ENCODE data around the gene DSTN.

DSTN gene

GRCh38 chr20:17536944-17537444 is 32.9 kb upstream of the DSTN start:
- H3K4me2 ChIP-seq (ENCODE audit: low read depth, low read length, poor library complexity, severe bottlenecking): no peak overlapping the region
- no peaks in the 10 kb centered on the region for H3F3A ChIP-seq (ENCODE audit: low read depth)
- H3K36me3 ChIP-seq (ENCODE audit: insufficient read depth, low read length): no peaks in the 10 kb centered on the region

GRCh38 chr20:17537959-17538358 is 31.9 kb upstream of the DSTN start:
- Histone ChIP-seq H3K9ac (ENCODE audit: low read depth, low read length, poor library complexity, severe bottlenecking) (no peak overlapping the region), H3K4me1 (ENCODE audit: insufficient read depth, low read length, poor library complexity, severe bottlenecking) (peaks cover 11% of the 10 kb centered on the region), H2AFZ (ENCODE audit: low read length) (no peak overlapping the region), H3K27me3 (ENCODE audit: insufficient read depth, low read length, poor library complexity, severe bottlenecking) (no peaks in the 10 kb centered on the region), H3K36me3 (ENCODE audit: insufficient read depth, low read length) (no peaks in the 10 kb centered on the region), H3K4me2 (ENCODE audit: low read depth, low read length, poor library complexity, severe bottlenecking) (no peak overlapping the region), H3K79me2 (ENCODE audit: insufficient read depth, low read length) (no peaks in the 10 kb centered on the region), H3K4me3 (ENCODE audit: low read length, poor library complexity, severe bottlenecking) (no peak overlapping the region), H4K20me1 (ENCODE audit: insufficient read depth, low read length, poor library complexity, severe bottlenecking) (no peaks in the 10 kb centered on the region), H3K9me3 (ENCODE audit: insufficient read depth, low read depth, low read length) (no peaks in the 10 kb centered on the region), H3K9me2 (replicated peaks; ENCODE audit: low read depth, low read length) (no peaks in the 10 kb centered on the region), H3F3A (ENCODE audit: low read depth) (no peaks in the 10 kb centered on the region)
- TF ChIP-seq EZH2phosphoT487 (IDR thresholded peaks at IDR 0.05; ENCODE audit: borderline replicate concordance) (no peak), CTCF (conservative IDR thresholded peaks at IDR 0.05; ENCODE audit: low read length) (no peak)

More at GRCh38 chr20:17536944-17537444, 32.9 kb upstream of the DSTN start:
- Histone ChIP-seq H3K4me1 (ENCODE audit: insufficient read depth, low read length, poor library complexity, severe bottlenecking) (peaks cover 11% of the 10 kb centered on the region), H3K27me3 (ENCODE audit: insufficient read depth, low read length, poor library complexity, severe bottlenecking) (no peaks in the 10 kb centered on the region), H4K20me1 (ENCODE audit: insufficient read depth, low read length, poor library complexity, severe bottlenecking) (no peaks in the 10 kb centered on the region), H3K9me3 (ENCODE audit: insufficient read depth, low read depth, low read length) (no peaks in the 10 kb centered on the region), H3K4me3 (ENCODE audit: low read length, poor library complexity, severe bottlenecking) (no peak overlapping the region), H3K79me2 (ENCODE audit: insufficient read depth, low read length) (no peaks in the 10 kb centered on the region), H3K9ac (ENCODE audit: low read depth, low read length, poor library complexity, severe bottlenecking) (no peak overlapping the region), H2AFZ (ENCODE audit: low read length) (peak overlapping the region; percentile 76), H3K9me2 (replicated peaks; ENCODE audit: low read depth, low read length) (no peaks in the 10 kb centered on the region)
- TF ChIP-seq EZH2phosphoT487 (IDR thresholded peaks at IDR 0.05; ENCODE audit: borderline replicate concordance): no peak
- peak; percentile 96 for TF ChIP-seq CTCF (conservative IDR thresholded peaks at IDR 0.05; ENCODE audit: low read length)

GRCh38 chr20:17538517-17539170 is 31.2 kb upstream of the DSTN start:
- Histone ChIP-seq H3K4me2 (ENCODE audit: low read depth, low read length, poor library complexity, severe bottlenecking) (no peak overlapping the region), H3K4me3 (ENCODE audit: low read length, poor library complexity, severe bottlenecking) (no peak overlapping the region), H3K79me2 (ENCODE audit: insufficient read depth, low read length) (no peaks in the 10 kb centered on the region), H4K20me1 (ENCODE audit: insufficient read depth, low read length, poor library complexity, severe bottlenecking) (no peaks in the 10 kb centered on the region), H3F3A (ENCODE audit: low read depth) (no peaks in the 10 kb centered on the region), H3K9me3 (ENCODE audit: insufficient read depth, low read depth, low read length) (no peaks in the 10 kb centered on the region), H3K9ac (ENCODE audit: low read depth, low read length, poor library complexity, severe bottlenecking) (no peak overlapping the region), H3K36me3 (ENCODE audit: insufficient read depth, low read length) (no peaks in the 10 kb centered on the region), H3K4me1 (ENCODE audit: insufficient read depth, low read length, poor library complexity, severe bottlenecking) (peaks cover 5% of the 10 kb centered on the region), H3K27me3 (ENCODE audit: insufficient read depth, low read length, poor library complexity, severe bottlenecking) (no peaks in the 10 kb centered on the region), H2AFZ (ENCODE audit: low read length) (no peak overlapping the region), H3K9me2 (replicated peaks; ENCODE audit: low read depth, low read length) (no peaks in the 10 kb centered on the region)
- TF ChIP-seq CTCF (conservative IDR thresholded peaks at IDR 0.05; ENCODE audit: low read length) (no peak), EZH2phosphoT487 (IDR thresholded peaks at IDR 0.05; ENCODE audit: borderline replicate concordance) (no peak)

All from Loucy (cell line).